IMR-90 (cell line): ENCODE data around the gene CLPTM1L. TPM values are rescaled to one million over a fixed set of nuclear protein-coding genes. Genes with fewer than 3 reads are reported as not detected.

Source experiments
- ATAC-seq: fragments of 200-7000 bp; cut with Tn5 transposase; 2 replicates; pipeline ENCODE4 v1.9.1; 2020; ENCODE audit warnings: low read depth, mild to moderate bottlenecking, moderate library complexity
- BruUV-seq: library from RNA; stranded (reverse); fragments of 400-500 nt; replicated peaks from 2 replicates; lab custom pipeline; 2021; lab: Mats Ljungman, UMichigan
- CTCF ChIA-PET: fragments of 300-600 bp; formaldehyde crosslinking; extraction: SDS; loops from one replicate; lab custom pipeline; 2021; ENCODE audit warnings: antibody characterized with exemption; lab: Yijun Ruan, JAX
- POLR2A ChIA-PET: fragments of 300-600 bp; sonication (Branson Sonifier 250); formaldehyde crosslinking; loops from one replicate; lab custom pipeline; 2022; ENCODE audit warnings: antibody characterized with exemption; ENCODE audit not compliant: unreplicated experiment; lab: Charles Lee
- DNase-seq: peaks from one replicate; pipeline ENCODE4 v3.0.0; 2013
- H2AFZ ChIP-seq: replicated peaks from 2 replicates; pipeline ENCODE3; 2013; ENCODE audit warnings: low read length, mild to moderate bottlenecking; ENCODE audit not compliant: poor library complexity
- H2AK5ac ChIP-seq: 2 replicates; pipeline ENCODE4 v1.6.1; 2013; ENCODE audit warnings: low read depth, low read length, inconsistent platforms
- H2AK9ac ChIP-seq: replicated peaks from 2 replicates; pipeline ENCODE3; 2013; ENCODE audit warnings: mild to moderate bottlenecking, low read depth, low read length, moderate library complexity; ENCODE audit not compliant: poor library complexity
- H2BK120ac ChIP-seq: 2 replicates; pipeline ENCODE4 v1.6.1; 2013; ENCODE audit warnings: low read depth, low read length, inconsistent platforms
- H2BK15ac ChIP-seq: 3 replicates; pipeline ENCODE4 v1.6.1; 2013; ENCODE audit warnings: low read depth, low read length, inconsistent platforms
- H2BK20ac ChIP-seq: 2 replicates; pipeline ENCODE4 v1.6.1; 2013; ENCODE audit warnings: low read depth, mild to moderate bottlenecking, inconsistent platforms, low read length, moderate library complexity
- H2BK5ac ChIP-seq: 2 replicates; pipeline ENCODE4 v1.6.1; 2013; ENCODE audit warnings: mild to moderate bottlenecking, low read depth, low read length, inconsistent platforms; ENCODE audit not compliant: poor library complexity, severe bottlenecking
- H3K14ac ChIP-seq: replicated peaks from 2 replicates; pipeline ENCODE4 v1.6.1; 2013; ENCODE audit warnings: low read depth, low read length, inconsistent platforms
- H3K18ac ChIP-seq: 2 replicates; pipeline ENCODE4 v1.6.1; 2013; ENCODE audit warnings: low read depth, low read length, control low read depth
- H3K23ac ChIP-seq: 2 replicates; pipeline ENCODE4 v1.6.1; 2013; ENCODE audit warnings: low read depth, low read length, inconsistent platforms
- H3K27ac ChIP-seq: 2 replicates; pipeline ENCODE4 v1.5.1; 2013; ENCODE audit warnings: mild to moderate bottlenecking, control low read depth, low read length; ENCODE audit not compliant: insufficient read depth
- H3K27me3 ChIP-seq: 2 replicates; pipeline ENCODE4 v1.6.1; 2013; ENCODE audit warnings: low read length; ENCODE audit not compliant: control insufficient read depth, insufficient read depth
- H3K36me3 ChIP-seq: 2 replicates; pipeline ENCODE4 v1.6.1; 2013; ENCODE audit warnings: low read length, mixed read lengths; ENCODE audit not compliant: control insufficient read depth, insufficient read depth
- H3K4ac ChIP-seq: 2 replicates; pipeline ENCODE4 v1.6.1; 2013; ENCODE audit warnings: low read depth, low read length, inconsistent platforms
- H3K4me1 ChIP-seq: 2 replicates; pipeline ENCODE4 v1.6.1; 2013; ENCODE audit warnings: low read length, mixed read lengths; ENCODE audit not compliant: control insufficient read depth, insufficient read depth
- H3K4me2 ChIP-seq: 2 replicates; pipeline ENCODE4 v1.6.1; 2013; ENCODE audit warnings: low read depth, mild to moderate bottlenecking, control low read depth, low read length, moderate library complexity
- H3K4me3 ChIP-seq: 2 replicates; pipeline ENCODE4 v1.5.1; 2013; ENCODE audit warnings: low read depth, mild to moderate bottlenecking, control low read depth, low read length, moderate library complexity; ENCODE audit not compliant: insufficient read depth
- H3K56ac ChIP-seq: 2 replicates; pipeline ENCODE4 v1.6.1; 2013; ENCODE audit warnings: low read length, inconsistent platforms; ENCODE audit not compliant: insufficient read depth; ENCODE audit errors: extremely low read depth
- H3K79me1 ChIP-seq, 2 experiments: 2 replicates each; pipeline ENCODE4 v1.6.1; 2013; ENCODE audit warnings: low read length in 2 of 2, inconsistent platforms in 1 of 2, low read depth in 1 of 2
- H3K9ac ChIP-seq: 2 replicates; pipeline ENCODE4 v1.6.1; 2013; ENCODE audit warnings: low read depth, low read length, control low read depth
- H3K9me1 ChIP-seq: 2 replicates; pipeline ENCODE4 v1.6.1; 2013; ENCODE audit warnings: low read length, inconsistent platforms; ENCODE audit not compliant: insufficient read depth
- H3K9me3 ChIP-seq: 2 replicates; pipeline ENCODE4 v1.6.1; 2013; ENCODE audit warnings: low read length; ENCODE audit not compliant: control insufficient read depth, insufficient read depth
- H4K20me1 ChIP-seq: 2 replicates; pipeline ENCODE4 v1.6.1; 2013; ENCODE audit warnings: low read length, inconsistent platforms; ENCODE audit not compliant: insufficient read depth
- H4K5ac ChIP-seq: 2 replicates; pipeline ENCODE4 v1.6.1; 2013; ENCODE audit warnings: mild to moderate bottlenecking, low read depth, low read length, control low read depth
- H4K8ac ChIP-seq, 2 experiments: 2 replicates each; pipeline ENCODE4 v1.6.1; 2013; ENCODE audit warnings: low read depth in 2 of 2, low read length in 2 of 2, control low read depth in 1 of 2, inconsistent platforms in 1 of 2
- H4K91ac ChIP-seq: 2 replicates; pipeline ENCODE4 v1.6.1; 2013; ENCODE audit warnings: low read depth, low read length, inconsistent platforms; ENCODE audit not compliant: insufficient read depth
- BHLHE40 ChIP-seq: fragments of 150-350 bp; IDR thresholded peaks from 2 replicates; pipeline ENCODE4 v1.6.1; 2016; ENCODE audit warnings: mild to moderate bottlenecking, low read depth, low read length
- CEBPB ChIP-seq: IDR thresholded peaks from 2 replicates; pipeline ENCODE4 v1.6.1; 2012; ENCODE audit warnings: low read depth, low read length, improper control_type of control experiment
- CHD1 ChIP-seq: IDR thresholded peaks from 2 replicates; pipeline ENCODE4 v1.6.1; 2012; ENCODE audit warnings: low read depth, low read length, improper control_type of control experiment
- FOS ChIP-seq: fragments of 150-350 bp; IDR thresholded peaks from 2 replicates; pipeline ENCODE4 v1.6.1; 2016; ENCODE audit warnings: low read depth, low read length
- MAFK ChIP-seq: IDR thresholded peaks from 2 replicates; pipeline ENCODE4 v1.6.1; 2012; ENCODE audit warnings: low read depth, low read length, improper control_type of control experiment
- MAZ ChIP-seq: IDR thresholded peaks from 2 replicates; pipeline ENCODE4 v1.6.1; 2012; ENCODE audit warnings: low read depth, mild to moderate bottlenecking, low read length, improper control_type of control experiment, moderate library complexity, borderline replicate concordance
- MXI1 ChIP-seq: IDR thresholded peaks from 2 replicates; pipeline ENCODE4 v1.6.1; 2012; ENCODE audit warnings: low read depth, mild to moderate bottlenecking, low read length, moderate library complexity, borderline replicate concordance
- NFE2L2 ChIP-seq: fragments of 150-350 bp; IDR thresholded peaks from 2 replicates; pipeline ENCODE4 v1.6.1; 2016; ENCODE audit warnings: low read depth, mild to moderate bottlenecking, low read length
- POLR2A ChIP-seq: IDR thresholded peaks from 2 replicates; pipeline ENCODE4 v1.6.1; 2012; ENCODE audit warnings: mild to moderate bottlenecking, low read depth, low read length
- RAD21 ChIP-seq: IDR thresholded peaks from 2 replicates; pipeline ENCODE4 v1.6.1; 2012; ENCODE audit warnings: low read length, improper control_type of control experiment
- RCOR1 ChIP-seq: IDR thresholded peaks from 2 replicates; pipeline ENCODE4 v1.6.1; 2012; ENCODE audit warnings: mild to moderate bottlenecking, low read length, improper control_type of control experiment; ENCODE audit not compliant: insufficient replicate concordance
- RFX5 ChIP-seq: IDR thresholded peaks from 2 replicates; pipeline ENCODE4 v1.8.0; 2012; ENCODE audit warnings: low read depth, mild to moderate bottlenecking, low read length, moderate library complexity
- SMC3 ChIP-seq: fragments of 150-350 bp; IDR thresholded peaks from 2 replicates; pipeline ENCODE4 v1.6.1; 2016; ENCODE audit warnings: low read depth, mild to moderate bottlenecking, antibody characterized with exemption, low read length, moderate library complexity
- WGBS, 2 experiments: methylation state at CpG; one replicate each; pipeline versions ENCODE4 v1.1.5 to v1.1.7; 2013; ENCODE audit warnings: missing lambda C conversion rate in 2 of 2; ENCODE audit not compliant: insufficient read length in 1 of 2; ENCODE audit errors: extremely low coverage in 2 of 2; 5-methylcytosine and 5-hydroxymethylcytosine counted together
- dilution Hi-C: fragments of 300-500 bp; cut with HindIII; formaldehyde crosslinking; loops from one replicate; pipeline ENCODE4 v1.14.3; 2018; ENCODE audit warnings: low sequenced_read_pairs; ENCODE audit not compliant: unreplicated experiment
- in situ Hi-C: fragments of 300-500 bp; cut with MboI; formaldehyde crosslinking; loops from 3 replicates; pipeline ENCODE4 v1.14.3; 2019; ENCODE audit warnings: low sequenced_read_pairs, inconsistent platforms, mixed read lengths
- intact Hi-C: fragments of 100-400 bp; cut with micrococcal nuclease; formaldehyde crosslinking; loops from 2 replicates; pipeline ENCODE4 v1.10.0; 2022
- polyA plus RNA-seq, 3 experiments: library from polyadenylated mRNA; depleted of rRNA; stranded (reverse); fragments of >200 nt; gene quantifications; 2 replicates each; pipeline ENCODE4 v1.2.3, GENCODE V29; 2012; ENCODE audit warnings: low replicate concordance in 1 of 3
- total RNA-seq: library from RNA; depleted of rRNA; stranded (reverse); fragments of >200 nt; gene quantifications from 2 replicates; pipeline ENCODE4 v1.2.3, GENCODE V29; 2012
- TF ChIP-seq, protein P1 (sequence below): fragments of 150-350 bp; IDR thresholded peaks from 2 replicates; pipeline ENCODE4 v1.6.1; 2017; ENCODE audit warnings: mild to moderate bottlenecking, antibody characterized with exemption, low read length, low read depth
- TF ChIP-seq, protein P2 (sequence below): fragments of 150-350 bp; IDR thresholded peaks from 2 replicates; pipeline ENCODE4 v1.6.1; 2016; ENCODE audit warnings: low read depth, mild to moderate bottlenecking, low read length, moderate library complexity, borderline replicate concordance
- TF ChIP-seq, protein P3 (sequence below): conservative IDR thresholded peaks from 2 replicates; pipeline ENCODE4 v1.5.1; 2012; ENCODE audit warnings: mild to moderate bottlenecking, low read depth, low read length, improper control_type of control experiment

Gene CLPTM1L
- total and polyA plus RNA-seq, 2 of the 4 experiments (the other 2 are of a cell fraction) = 114 to 137 TPM

DNA sequence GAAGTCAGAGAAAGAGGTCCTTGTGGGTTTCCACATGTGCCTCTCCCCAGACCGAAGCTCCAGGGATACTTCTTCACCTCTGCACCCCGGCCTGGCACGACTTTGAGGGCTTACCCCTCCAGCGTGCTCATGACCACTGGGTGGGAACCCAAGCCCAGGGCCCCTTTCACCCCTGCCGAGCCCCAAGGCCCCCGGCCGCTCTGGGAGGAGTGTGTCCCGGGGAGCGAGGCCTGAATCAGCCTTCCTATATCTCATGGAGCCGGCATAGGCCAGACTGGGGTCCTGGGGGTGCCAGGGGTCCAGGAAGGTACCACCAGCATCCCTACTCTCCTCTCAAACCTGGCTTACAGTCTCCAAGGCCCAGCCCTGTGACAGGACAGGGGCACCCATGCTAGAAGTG is 67.1 kb downstream of the CLPTM1L start:
- Histone ChIP-seq H2BK5ac (no peak overlapping the region), H3K56ac (no peak overlapping the region), H4K20me1 (no peaks in the 10 kb centered on the region), H2AFZ (no peak overlapping the region), H3K9me3 (peaks cover 25% of the 10 kb centered on the region), H2BK120ac (no peak overlapping the region), H3K23ac (no peak overlapping the region), H3K27me3 (no peaks in the 10 kb centered on the region), H2AK5ac (no peak overlapping the region), H3K14ac (no peak overlapping the region), H2BK15ac (no peak overlapping the region), H4K8ac (no peak overlapping the region), H3K4ac (no peak overlapping the region), H3K18ac (no peak overlapping the region), H2BK20ac (no peak overlapping the region), H4K5ac (no peak overlapping the region), H3K36me3 (no peaks in the 10 kb centered on the region), H3K27ac (no peak overlapping the region), H4K91ac (no peak overlapping the region), H3K4me3 (no peak overlapping the region), H2AK9ac (no peak overlapping the region), H3K4me1 (no peaks in the 10 kb centered on the region), H3K9me1 (no peaks in the 10 kb centered on the region), H3K79me1 (no peaks in the 10 kb centered on the region), H3K4me2 (no peak overlapping the region), H3K9ac (no peak overlapping the region)
- intact Hi-C loops (no loop called here), dilution Hi-C loops (no loop called here), in situ Hi-C loops (no loop called here)
- TF ChIP-seq NFE2L2 (no peak), RAD21 (no peak), SMC3 (no peak), RCOR1 (no peak), POLR2A (no peak), RFX5 (no peak), BHLHE40 (no peak), MAFK (no peak), MAZ (no peak), FOS (no peak), CHD1 (no peak), MXI1 (no peak), CEBPB (no peak)
- TF ChIP-seq, protein P1, sequence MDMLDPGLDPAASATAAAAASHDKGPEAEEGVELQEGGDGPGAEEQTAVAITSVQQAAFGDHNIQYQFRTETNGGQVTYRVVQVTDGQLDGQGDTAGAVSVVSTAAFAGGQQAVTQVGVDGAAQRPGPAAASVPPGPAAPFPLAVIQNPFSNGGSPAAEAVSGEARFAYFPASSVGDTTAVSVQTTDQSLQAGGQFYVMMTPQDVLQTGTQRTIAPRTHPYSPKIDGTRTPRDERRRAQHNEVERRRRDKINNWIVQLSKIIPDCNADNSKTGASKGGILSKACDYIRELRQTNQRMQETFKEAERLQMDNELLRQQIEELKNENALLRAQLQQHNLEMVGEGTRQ = no peak
- TF ChIP-seq, protein P2, sequence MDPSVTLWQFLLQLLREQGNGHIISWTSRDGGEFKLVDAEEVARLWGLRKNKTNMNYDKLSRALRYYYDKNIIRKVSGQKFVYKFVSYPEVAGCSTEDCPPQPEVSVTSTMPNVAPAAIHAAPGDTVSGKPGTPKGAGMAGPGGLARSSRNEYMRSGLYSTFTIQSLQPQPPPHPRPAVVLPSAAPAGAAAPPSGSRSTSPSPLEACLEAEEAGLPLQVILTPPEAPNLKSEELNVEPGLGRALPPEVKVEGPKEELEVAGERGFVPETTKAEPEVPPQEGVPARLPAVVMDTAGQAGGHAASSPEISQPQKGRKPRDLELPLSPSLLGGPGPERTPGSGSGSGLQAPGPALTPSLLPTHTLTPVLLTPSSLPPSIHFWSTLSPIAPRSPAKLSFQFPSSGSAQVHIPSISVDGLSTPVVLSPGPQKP = no peak
- TF ChIP-seq, protein P3, sequence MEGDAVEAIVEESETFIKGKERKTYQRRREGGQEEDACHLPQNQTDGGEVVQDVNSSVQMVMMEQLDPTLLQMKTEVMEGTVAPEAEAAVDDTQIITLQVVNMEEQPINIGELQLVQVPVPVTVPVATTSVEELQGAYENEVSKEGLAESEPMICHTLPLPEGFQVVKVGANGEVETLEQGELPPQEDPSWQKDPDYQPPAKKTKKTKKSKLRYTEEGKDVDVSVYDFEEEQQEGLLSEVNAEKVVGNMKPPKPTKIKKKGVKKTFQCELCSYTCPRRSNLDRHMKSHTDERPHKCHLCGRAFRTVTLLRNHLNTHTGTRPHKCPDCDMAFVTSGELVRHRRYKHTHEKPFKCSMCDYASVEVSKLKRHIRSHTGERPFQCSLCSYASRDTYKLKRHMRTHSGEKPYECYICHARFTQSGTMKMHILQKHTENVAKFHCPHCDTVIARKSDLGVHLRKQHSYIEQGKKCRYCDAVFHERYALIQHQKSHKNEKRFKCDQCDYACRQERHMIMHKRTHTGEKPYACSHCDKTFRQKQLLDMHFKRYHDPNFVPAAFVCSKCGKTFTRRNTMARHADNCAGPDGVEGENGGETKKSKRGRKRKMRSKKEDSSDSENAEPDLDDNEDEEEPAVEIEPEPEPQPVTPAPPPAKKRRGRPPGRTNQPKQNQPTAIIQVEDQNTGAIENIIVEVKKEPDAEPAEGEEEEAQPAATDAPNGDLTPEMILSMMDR = no peak
- POLR2A ChIA-PET = no interaction called here
- DNase-seq = no peak
- BruUV-seq = no TSS peak
- ATAC-seq = no peak
- CTCF ChIA-PET = no interaction called here
- WGBS, 2 experiments = no CpG with 5 or more reads among the region's 10 CpGs
